Fibroblast of peridontal ligament (primary cell): ENCODE results near the gene ACO1.
"Not testable (repeated sequence)": the region's sequence is repeated elsewhere in the genome, so short reads cannot be mapped to it uniquely, and the experiment has no call there.

Source experiments
- DNase-seq: peaks from one replicate; pipeline ENCODE4 v3.0.0-alpha.2; 2010; ENCODE audit errors: extremely low read depth

ACO1 gene

GRCh38 chr9:32384364-32385151 is at the start of gene ACO1:
TSS of gene ACO1 (plus strand) at chr9:32384643. CDS start at chr9:32405507, 20,864 bp downstream.
- DNase-seq, result peak; percentile 73

- no peak for DNase-seq
Observed at GRCh38 chr9:32334916-32335895, 49.2 kb upstream of the ACO1 start.

- DNase-seq, result no peak
Observed at GRCh38 chr9:32339424-32339823, 45.0 kb upstream of the ACO1 start.

GRCh38 chr9:32340361-32340760 is 44.1 kb upstream of the ACO1 start:
- DNase-seq, result no peak

GRCh38 chr9:32344551-32345182 is 39.8 kb upstream of the ACO1 start:
- DNase-seq, result peak; percentile 8

GRCh38 chr9:32345243-32345642 is 39.2 kb upstream of the ACO1 start:
- no peak for DNase-seq

GRCh38 chr9:32347571-32347970 is 36.9 kb upstream of the ACO1 start:
- DNase-seq, result no peak

- DNase-seq, result peak; percentile 42
Observed at GRCh38 chr9:32348106-32348695, 36.2 kb upstream of the ACO1 start.

- DNase-seq, result no peak
Observed at GRCh38 chr9:32349013-32349412, 35.4 kb upstream of the ACO1 start.

- DNase-seq, result peak; percentile 50
Observed at GRCh38 chr9:32350682-32351081, 33.8 kb upstream of the ACO1 start.

- DNase-seq, result no peak
Observed at GRCh38 chr9:32351845-32352244, 32.6 kb upstream of the ACO1 start.

GRCh38 chr9:32353476-32353875 is 31.0 kb upstream of the ACO1 start:
- not testable (repeated sequence) for DNase-seq

GRCh38 chr9:32359452-32359851 is 25.0 kb upstream of the ACO1 start:
- no peak for DNase-seq

- no peak for DNase-seq
Observed at GRCh38 chr9:32360983-32361673, 23.3 kb upstream of the ACO1 start.

GRCh38 chr9:32371279-32371678 is 13.2 kb upstream of the ACO1 start:
- DNase-seq, result no peak

GRCh38 chr9:32371679-32372078 is 12.8 kb upstream of the ACO1 start:
- no peak for DNase-seq

GRCh38 chr9:32376285-32376684 is 8.2 kb upstream of the ACO1 start:
- DNase-seq, result peak; percentile 38

GRCh38 chr9:32378496-32378895 is 5.9 kb upstream of the ACO1 start:
- DNase-seq, result peak; percentile 86

- peak; percentile 90 for DNase-seq
Observed at GRCh38 chr9:32378993-32379729, 5.3 kb upstream of the ACO1 start.

- DNase-seq, result no peak
Observed at GRCh38 chr9:32380944-32381343, 3.5 kb upstream of the ACO1 start.
